ENCODE results near the gene HBS1L. TPM values are rescaled to one million over a fixed set of nuclear protein-coding genes. Genes with fewer than 3 reads are reported as not detected.
"Not testable (repeated sequence)": the region's sequence is repeated elsewhere in the genome, so short reads cannot be mapped to it uniquely, and the experiment has no call there.

Gene HBS1L
- polyA plus RNA-seq, 1 of the 3 experiments (the other 2 are of a cell fraction), result 19.0 TPM

GRCh38 chr6:135062735-135063134 is 8.1 kb upstream of the HBS1L start:
- ChIA-PET POLR2A (no interaction called here), CTCF (no interaction called here)
- Histone ChIP-seq H3K4me1 (ENCODE audit: control insufficient read depth in 1 of 2, insufficient read depth in 2 of 2, low read depth in 1 of 2, low read length in 1 of 2) (no peaks in the 10 kb centered on the region), H3K36me3 (replicated peaks in 1 of 2; ENCODE audit: control insufficient read depth in 1 of 2, insufficient read depth in 2 of 2, low read length in 1 of 2) (no peaks in the 10 kb centered on the region), H3K4me2 (no peak overlapping the region), H3K27me3 (ENCODE audit: insufficient read depth) (no peaks in the 10 kb centered on the region), H4K20me1 (ENCODE audit: insufficient read depth) (no peaks in the 10 kb centered on the region), H2AFZ (ENCODE audit: low read depth) (no peak overlapping the region), H3K4me3 (ENCODE audit: low read depth in 2 of 2, low read length in 1 of 2) (no peak overlapping the region), H3K9me2 (no peaks in the 10 kb centered on the region), H3K9ac (no peak overlapping the region), H3K9me3 (no peaks in the 10 kb centered on the region), H3F3A (replicated peaks; ENCODE audit: insufficient read depth) (no peaks in the 10 kb centered on the region), H3K27ac (ENCODE audit: low read depth in 2 of 2, low read length in 1 of 2) (no peak overlapping the region), H3K79me2 (ENCODE audit: insufficient read depth) (no peaks in the 10 kb centered on the region)
- TF ChIP-seq USF2 (IDR thresholded peaks at IDR 0.05; ENCODE audit: borderline replicate concordance, low read depth, low read length) (no peak), GATA2 (CRISPR knock-in tag; IDR thresholded peaks at IDR 0.05) (no peak), POLR2AphosphoS5 (IDR thresholded peaks at IDR 0.05; ENCODE audit: low read depth, low read length) (no peak), ZBTB33 (IDR thresholded peaks at IDR 0.05; ENCODE audit: borderline replicate concordance, low read depth) (no peak), EP300 (IDR thresholded peaks at IDR 0.05; ENCODE audit: borderline replicate concordance in 1 of 2, low read depth in 1 of 2, low read length in 1 of 2) (no peak), FOXM1 (IDR thresholded peaks at IDR 0.05; ENCODE audit: low read depth) (no peak)
- 54% methylated on average over 7 of the region's 7 CpGs for WGBS (ENCODE audit: low lambda C conversion rate)
- DNase-seq, result no peak

GRCh38 chr6:135060076-135060475 is 5.5 kb upstream of the HBS1L start:
- H3K4me2 ChIP-seq, result no peak overlapping the region

GRCh38 chr6:135058299-135058698 is 3.7 kb upstream of the HBS1L start:
- H3K4me1 ChIP-seq (ENCODE audit: control insufficient read depth in 1 of 2, insufficient read depth in 2 of 2, low read depth in 1 of 2, low read length in 1 of 2); H3K9me2 ChIP-seq; H2AFZ ChIP-seq (ENCODE audit: low read depth); H4K20me1 ChIP-seq (ENCODE audit: insufficient read depth); H3K9me3 ChIP-seq; H3K36me3 ChIP-seq (replicated peaks in 1 of 2; ENCODE audit: control insufficient read depth in 1 of 2, insufficient read depth in 2 of 2, low read length in 1 of 2); H3K9ac ChIP-seq; H3K4me2 ChIP-seq; H3K27me3 ChIP-seq (ENCODE audit: insufficient read depth); POLR2A ChIA-PET; CTCF ChIA-PET; H3K4me3 ChIP-seq (ENCODE audit: low read depth in 2 of 2, low read length in 1 of 2); H3K27ac ChIP-seq (ENCODE audit: low read depth in 2 of 2, low read length in 1 of 2); DNase-seq; H3F3A ChIP-seq (replicated peaks; ENCODE audit: insufficient read depth): not testable (repeated sequence)
- peaks cover 13% of the 10 kb centered on the region for H3K79me2 ChIP-seq (ENCODE audit: insufficient read depth)
- WGBS (ENCODE audit: low lambda C conversion rate), result 86% methylated on average over 11 of the region's 11 CpGs

More at GRCh38 chr6:135060076-135060475, 5.5 kb upstream of the HBS1L start:
- no peaks in the 10 kb centered on the region; a peak in 1 of 4 replicates for H3K4me1 ChIP-seq (ENCODE audit: control insufficient read depth in 1 of 2, insufficient read depth in 2 of 2, low read depth in 1 of 2, low read length in 1 of 2)
- TF ChIP-seq ELF1 (IDR thresholded peaks at IDR 0.05) (no peak), NFIC (IDR thresholded peaks at IDR 0.05; ENCODE audit: borderline replicate concordance) (no peak), FOXM1 (IDR thresholded peaks at IDR 0.05; ENCODE audit: low read depth) (no peak), ZBTB33 (IDR thresholded peaks at IDR 0.05; ENCODE audit: borderline replicate concordance, low read depth) (no peak)
- H3K79me2 ChIP-seq (ENCODE audit: insufficient read depth), result no peaks in the 10 kb centered on the region
- H3K9me3 ChIP-seq, result no peaks in the 10 kb centered on the region
- H4K20me1 ChIP-seq (ENCODE audit: insufficient read depth), result no peaks in the 10 kb centered on the region
- H3K9me2 ChIP-seq, result no peaks in the 10 kb centered on the region
- ChIA-PET POLR2A (no interaction called here), CTCF (interaction anchor here (0.6 kb wide), 1 partner anchor 1717 kb away, joined by 3 read pairs; no protein-coding TSS in a partner anchor)
- no peaks in the 10 kb centered on the region for H3F3A ChIP-seq (replicated peaks; ENCODE audit: insufficient read depth)
- DNase-seq, result no peak
- H3K27me3 ChIP-seq (ENCODE audit: insufficient read depth), result no peaks in the 10 kb centered on the region
- H2AFZ ChIP-seq (ENCODE audit: low read depth), result no peak overlapping the region
- no peak overlapping the region for H3K9ac ChIP-seq
- no peak overlapping the region for H3K4me3 ChIP-seq (ENCODE audit: low read depth in 2 of 2, low read length in 1 of 2)
- H3K36me3 ChIP-seq (replicated peaks in 1 of 2; ENCODE audit: control insufficient read depth in 1 of 2, insufficient read depth in 2 of 2, low read length in 1 of 2), result no peaks in the 10 kb centered on the region
- no peak overlapping the region for H3K27ac ChIP-seq (ENCODE audit: low read depth in 2 of 2, low read length in 1 of 2)
- WGBS (ENCODE audit: low lambda C conversion rate), result 54% methylated on average over 4 of the region's 4 CpGs
